ENCODE measurements around the gene MUC21. TPM values are rescaled to one million over a fixed set of nuclear protein-coding genes. Genes with fewer than 3 reads are reported as not detected.

Gene MUC21
- total and polyA plus RNA-seq, 2 donors (not counting 3 experiments of a cell fraction or from before 2014, with no cell fraction given), result not detected

DNA sequence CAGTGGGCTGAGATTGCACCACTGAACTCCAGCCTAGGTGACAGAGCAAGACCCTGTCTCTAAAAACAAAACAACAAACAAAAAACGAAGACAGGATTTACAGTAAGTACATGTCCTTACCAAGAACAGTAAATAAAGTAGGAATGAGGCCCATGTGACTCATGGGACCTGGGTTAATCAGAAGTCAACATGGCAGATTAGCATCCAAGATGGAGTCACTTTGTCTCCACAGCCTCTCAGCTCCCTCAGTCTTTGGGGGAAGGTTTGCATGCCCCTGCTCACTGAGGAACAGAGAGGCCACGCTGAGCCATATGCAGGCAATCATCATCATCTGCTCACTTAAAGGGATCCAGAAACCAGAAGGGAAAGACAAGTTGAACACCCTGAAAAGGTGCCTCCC, 19.0 kb downstream of the MUC21 start:
- dilution Hi-C loops (cut with MboI; ENCODE audit: extremely low pct_ligation_motif_present, low sequenced_read_pairs), result no loop called here

More for the DNA sequence above, 19.0 kb downstream of the MUC21 start:
- Histone ChIP-seq H3K36me3 (ENCODE audit: control insufficient read depth in 2 of 2, extremely low read depth in 1 of 2, insufficient read depth in 2 of 2, low read length in 2 of 2) (no peaks in the 10 kb centered on the region), H3K9ac (replicated peaks; ENCODE audit: extremely low read depth, insufficient read depth, low read length) (no peak overlapping the region), H3K4me2 (ENCODE audit: insufficient read depth, low read length) (no peak overlapping the region), H3K4me3 (replicated peaks in 1 of 3; ENCODE audit: insufficient read depth in 1 of 3, low read depth in 1 of 3, low read length in 3 of 3) (no peak overlapping the region), H3K4me1 (ENCODE audit: control insufficient read depth, extremely low read depth, insufficient read depth, low read length) (no peaks in the 10 kb centered on the region), H2AFZ (ENCODE audit: low read depth, low read length) (no peak overlapping the region), H3K9me3 (replicated peaks; ENCODE audit: control insufficient read depth, insufficient read depth, low read length) (no peaks in the 10 kb centered on the region), H3K27ac (ENCODE audit: insufficient read depth, low read depth, low read length) (no peak overlapping the region), H3K79me2 (ENCODE audit: control insufficient read depth, insufficient read depth, low read length) (no peaks in the 10 kb centered on the region), H4K20me1 (replicated peaks; ENCODE audit: control insufficient read depth, extremely low read depth, insufficient read depth, low read length) (no peaks in the 10 kb centered on the region), H3K9me1 (replicated peaks; ENCODE audit: control insufficient read depth, extremely low read depth, insufficient read depth, low read length) (no peaks in the 10 kb centered on the region), H3K27me3 (ENCODE audit: control insufficient read depth in 2 of 2, insufficient read depth in 2 of 2, low read length in 2 of 2) (peaks cover 4 to 10% of the 10 kb centered on the region in 2 experiments)
- POLR2A ChIA-PET, result no interaction called here
- BruUV-seq (replicated peaks), result no TSS peak
- intact Hi-C loops (cut with micrococcal nuclease), result no loop called here
- DNase-seq (ENCODE audit: low read depth, low spot score), result no peak
- CTCF ChIA-PET, result interaction anchor here (1.0 to 1.4 kb wide), 3 partner anchors 10 to 40 kb away, joined by 3 read pairs; no protein-coding TSS in a partner anchor
- TF ChIP-seq MYC (IDR thresholded peaks at IDR 0.05; ENCODE audit: low read depth, low read length), result no peak
- no peak for TF ChIP-seq GATA2 (IDR thresholded peaks at IDR 0.05; ENCODE audit: insufficient read depth, insufficient read length, low read depth, low read length)
- no peak for TF ChIP-seq JUN (IDR thresholded peaks at IDR 0.05; ENCODE audit: borderline replicate concordance, insufficient read depth, insufficient read length, low read depth)
- TF ChIP-seq, protein P1, sequence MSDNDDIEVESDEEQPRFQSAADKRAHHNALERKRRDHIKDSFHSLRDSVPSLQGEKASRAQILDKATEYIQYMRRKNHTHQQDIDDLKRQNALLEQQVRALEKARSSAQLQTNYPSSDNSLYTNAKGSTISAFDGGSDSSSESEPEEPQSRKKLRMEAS (IDR thresholded peaks at IDR 0.05; ENCODE audit: insufficient read depth, insufficient read length), result no peak
- no peak for TF ChIP-seq POLR2A (IDR thresholded peaks at IDR 0.05; ENCODE audit: low read depth, low read length)
- no peak for TF ChIP-seq POLR2AphosphoS5 (IDR thresholded peaks at IDR 0.05; ENCODE audit: insufficient read depth, low read depth, low read length)
- TF ChIP-seq FOS (IDR thresholded peaks at IDR 0.05; ENCODE audit: borderline replicate concordance, insufficient read depth, low read length), result no peak
- TF ChIP-seq EZH2 (IDR thresholded peaks at IDR 0.05; ENCODE audit: borderline replicate concordance, low read depth, low read length, severe bottlenecking), result no peak
- TF ChIP-seq, protein P2, sequence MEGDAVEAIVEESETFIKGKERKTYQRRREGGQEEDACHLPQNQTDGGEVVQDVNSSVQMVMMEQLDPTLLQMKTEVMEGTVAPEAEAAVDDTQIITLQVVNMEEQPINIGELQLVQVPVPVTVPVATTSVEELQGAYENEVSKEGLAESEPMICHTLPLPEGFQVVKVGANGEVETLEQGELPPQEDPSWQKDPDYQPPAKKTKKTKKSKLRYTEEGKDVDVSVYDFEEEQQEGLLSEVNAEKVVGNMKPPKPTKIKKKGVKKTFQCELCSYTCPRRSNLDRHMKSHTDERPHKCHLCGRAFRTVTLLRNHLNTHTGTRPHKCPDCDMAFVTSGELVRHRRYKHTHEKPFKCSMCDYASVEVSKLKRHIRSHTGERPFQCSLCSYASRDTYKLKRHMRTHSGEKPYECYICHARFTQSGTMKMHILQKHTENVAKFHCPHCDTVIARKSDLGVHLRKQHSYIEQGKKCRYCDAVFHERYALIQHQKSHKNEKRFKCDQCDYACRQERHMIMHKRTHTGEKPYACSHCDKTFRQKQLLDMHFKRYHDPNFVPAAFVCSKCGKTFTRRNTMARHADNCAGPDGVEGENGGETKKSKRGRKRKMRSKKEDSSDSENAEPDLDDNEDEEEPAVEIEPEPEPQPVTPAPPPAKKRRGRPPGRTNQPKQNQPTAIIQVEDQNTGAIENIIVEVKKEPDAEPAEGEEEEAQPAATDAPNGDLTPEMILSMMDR (IDR thresholded peaks at IDR 0.05; ENCODE audit: extremely low read depth in 1 of 2, insufficient read depth in 1 of 2, low read depth in 1 of 2, low read length in 2 of 2), result no peak
- FAIRE-seq, result no peak

Data from endothelial cell of umbilical vein (primary cell).